NCI-H2227 (cell line): ENCODE measurements around the gene TK1.
"Not testable (repeated sequence)": the region's sequence is repeated elsewhere in the genome, so short reads cannot be mapped to it uniquely, and the experiment has no call there.

ENCODE experiments used
- DNase-seq: peaks from one replicate; lab custom pipeline; 2025; ENCODE audit not compliant: unreplicated experiment; lab: John Stamatoyannopoulos, UW

The TK1 gene

GRCh38 chr17:78179372-78179771 lies 7.5 kb downstream of the TK1 start:
- no peak for DNase-seq

GRCh38 chr17:78176548-78177025 lies 10.3 kb downstream of the TK1 start:
- peak; percentile 65 for DNase-seq

- no peak for DNase-seq
Measured at GRCh38 chr17:78175643-78175981, 11.2 kb downstream of the TK1 start.

- DNase-seq: no peak
Measured at GRCh38 chr17:78174870-78175642, 11.8 kb downstream of the TK1 start.

- DNase-seq: no peak
Measured at GRCh38 chr17:78174346-78174869, 12.4 kb downstream of the TK1 start.

- no peak for DNase-seq
Measured at GRCh38 chr17:78173097-78173715, 13.6 kb downstream of the TK1 start.

- DNase-seq: no peak
Measured at GRCh38 chr17:78172249-78173051, 14.4 kb downstream of the TK1 start.

- DNase-seq: not testable (repeated sequence)
Measured at GRCh38 chr17:78171591-78172248, 15.1 kb downstream of the TK1 start.

- no peak for DNase-seq
Measured at GRCh38 chr17:78170692-78171590, 15.9 kb downstream of the TK1 start.

GRCh38 chr17:78168903-78169793 lies 17.7 kb downstream of the TK1 start:
- DNase-seq: peak; percentile 62

- DNase-seq: peak; percentile 94
Measured at GRCh38 chr17:78168242-78168902, 18.5 kb downstream of the TK1 start, which contains the start of gene SYNGR2. TSS of gene SYNGR2 (plus strand) at chr17:78168581. CDS start at chr17:78168617, 36 bp downstream.

- no peak for DNase-seq
Measured at GRCh38 chr17:78166416-78166815, 20.4 kb downstream of the TK1 start.

- DNase-seq: no peak
Measured at GRCh38 chr17:78164748-78165607, 21.9 kb downstream of the TK1 start.

GRCh38 chr17:78163881-78164747 lies 22.7 kb downstream of the TK1 start:
- DNase-seq: no peak

GRCh38 chr17:78159575-78160158 lies 27.2 kb downstream of the TK1 start:
- no peak for DNase-seq
